HG02610 (cell line): Measurements from ENCODE around the gene MYOM3.

Source experiments
- ATAC-seq: cut with Tn5 transposase; IDR thresholded peaks from one replicate; pipeline ENCODE4 v1.9.1; 2021; ENCODE audit warnings: mild to moderate bottlenecking, moderate library complexity; ENCODE audit not compliant: unreplicated experiment

MYOM3 gene

DNA sequence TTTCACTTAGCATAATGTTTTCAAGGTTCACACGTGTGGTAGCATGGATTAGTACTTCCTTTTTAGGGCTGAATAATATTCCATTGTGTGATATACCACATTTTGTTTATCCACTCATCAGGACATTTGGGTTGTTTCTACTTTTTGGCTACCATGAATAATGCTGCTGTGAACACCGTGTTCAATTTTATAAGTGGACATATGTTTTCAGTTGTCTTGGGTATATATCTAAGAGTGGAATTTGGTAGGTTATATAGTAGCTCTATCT, 27.2 kb upstream of the MYOM3 start:
- no peak for ATAC-seq

DNA sequence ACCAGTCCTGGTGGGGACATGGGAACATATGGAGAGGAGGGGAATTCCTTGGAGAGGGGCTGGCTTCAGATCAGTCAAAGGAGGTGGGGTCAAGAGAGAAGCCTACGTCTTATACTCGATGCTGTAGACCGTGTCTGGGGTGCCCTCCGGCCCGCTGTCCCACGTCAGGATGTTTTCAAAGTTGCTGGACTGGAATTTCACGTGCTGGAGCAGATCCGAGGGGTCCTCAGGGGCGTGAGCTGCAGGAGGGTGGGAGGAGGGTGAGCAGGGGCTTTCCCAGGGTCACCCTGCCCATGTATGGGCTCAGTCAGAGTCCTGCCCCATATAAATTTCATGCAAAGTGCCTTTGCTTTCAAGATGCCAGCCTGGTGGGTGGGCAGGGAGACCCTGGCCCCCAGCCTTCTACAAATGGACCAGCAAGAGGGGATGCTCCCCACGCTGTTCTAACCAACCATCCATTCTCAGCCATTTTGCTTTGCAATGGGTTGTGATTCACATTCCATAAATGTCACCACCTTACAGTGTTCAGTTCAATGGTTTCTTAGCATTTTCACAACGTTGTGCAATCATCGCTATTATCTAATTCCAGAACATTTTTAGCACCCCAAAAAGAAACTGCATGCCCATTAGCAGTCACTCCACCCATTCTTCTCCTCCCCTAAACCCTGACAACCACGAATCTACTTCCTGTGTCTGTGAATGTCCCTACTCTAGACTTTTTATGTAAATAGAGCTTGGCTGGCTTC, 26.7 kb upstream of the MYOM3 start:
- no peak for ATAC-seq

GRCh38 chr1:24136956-24137539, 25.1 kb upstream of the MYOM3 start:
- ATAC-seq: no peak

DNA sequence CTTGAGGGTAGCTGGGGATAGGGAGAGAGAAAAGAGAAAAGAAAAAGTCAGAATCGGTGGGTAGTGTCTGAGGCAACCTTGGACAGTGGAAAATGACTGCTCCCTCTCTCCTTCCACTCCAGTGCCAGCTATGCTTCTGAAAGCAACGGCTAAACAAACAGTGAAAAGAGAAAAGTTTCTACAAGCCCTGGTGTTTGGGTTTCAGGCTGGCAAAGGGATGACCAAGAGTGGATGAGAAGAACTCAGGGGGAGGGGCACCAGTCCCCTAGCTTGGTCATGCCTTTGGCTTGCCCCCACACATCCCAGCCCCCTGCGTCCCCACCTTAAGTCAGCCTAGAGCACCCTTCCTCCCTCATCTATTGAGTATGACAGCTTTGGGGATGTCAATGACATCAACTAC, 22.4 kb upstream of the MYOM3 start:
- no peak for ATAC-seq

DNA sequence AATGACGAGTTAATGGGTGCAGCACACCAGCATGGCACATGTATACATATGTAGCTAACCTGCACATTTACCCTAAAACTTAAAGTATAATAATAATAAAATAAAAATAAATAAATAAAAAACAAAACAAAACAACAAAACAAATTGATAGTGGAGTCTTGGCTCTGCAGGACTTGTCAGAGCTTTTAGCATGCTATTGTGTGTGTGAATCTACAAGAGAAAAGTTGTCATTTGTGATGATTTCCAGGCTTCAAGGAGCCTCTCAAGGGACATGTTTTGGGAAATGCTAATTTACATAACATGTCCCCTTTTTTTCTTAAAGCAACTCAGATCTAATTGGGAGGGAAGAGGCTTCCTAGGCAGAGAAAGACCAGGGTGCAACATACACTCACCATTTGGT, 21.9 kb upstream of the MYOM3 start:
- no peak for ATAC-seq

GRCh38 chr1:24130385-24130784, 18.4 kb upstream of the MYOM3 start:
- no peak for ATAC-seq

- no peak for ATAC-seq
These were observed 15.9 kb upstream of the MYOM3 start for GRCh38 chr1:24127801-24128363.

GRCh38 chr1:24127134-24127800, 15.3 kb upstream of the MYOM3 start:
- no peak for ATAC-seq

DNA sequence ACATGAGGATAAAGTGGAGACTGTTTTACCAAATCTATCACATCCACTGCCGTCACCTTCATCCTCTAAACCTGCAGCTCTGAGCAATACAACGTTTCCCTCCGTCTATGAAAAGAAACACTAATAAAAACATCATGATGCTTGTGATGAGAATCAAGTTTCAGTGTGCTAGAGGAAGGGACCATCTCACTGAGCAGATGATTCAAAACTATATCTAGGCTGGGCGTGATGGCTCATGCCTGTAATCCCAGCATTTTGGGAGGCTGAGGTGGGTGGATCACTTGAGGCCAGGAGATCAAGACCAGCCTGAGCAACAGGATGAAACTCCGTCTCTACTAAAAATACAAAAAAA, 14.7 kb upstream of the MYOM3 start:
- no peak for ATAC-seq

DNA sequence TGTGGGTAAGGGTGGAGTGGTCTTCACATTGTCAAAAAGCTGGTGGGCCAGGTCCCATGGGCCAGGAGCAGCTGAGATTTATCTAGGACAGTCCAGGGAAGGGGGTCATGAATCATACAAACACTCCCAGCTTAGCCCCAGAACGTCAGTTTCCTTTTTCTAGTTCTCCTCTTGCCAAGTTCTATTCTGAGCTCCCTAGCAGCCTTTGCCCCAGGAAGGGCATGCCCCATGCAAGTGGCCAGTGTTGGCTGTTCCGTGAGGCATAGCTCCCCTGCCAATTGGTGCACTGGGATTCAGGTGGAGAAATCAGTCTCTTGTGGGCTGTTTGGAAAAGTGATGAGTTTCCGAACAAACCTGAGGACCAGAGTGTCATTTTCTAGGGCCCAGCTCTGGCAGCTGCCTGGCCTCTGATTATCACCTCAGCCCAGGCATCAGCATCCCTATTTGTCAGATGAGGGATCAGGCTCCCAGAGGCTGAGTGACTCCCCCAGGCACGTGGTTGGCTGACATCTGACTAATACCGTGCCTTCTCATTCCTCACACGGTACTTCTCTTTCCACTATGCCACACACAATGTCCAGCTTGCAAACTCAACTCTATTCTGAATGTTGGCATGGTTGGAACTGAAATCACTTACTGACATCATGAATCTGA, 14.2 kb upstream of the MYOM3 start:
- ATAC-seq: no peak

DNA sequence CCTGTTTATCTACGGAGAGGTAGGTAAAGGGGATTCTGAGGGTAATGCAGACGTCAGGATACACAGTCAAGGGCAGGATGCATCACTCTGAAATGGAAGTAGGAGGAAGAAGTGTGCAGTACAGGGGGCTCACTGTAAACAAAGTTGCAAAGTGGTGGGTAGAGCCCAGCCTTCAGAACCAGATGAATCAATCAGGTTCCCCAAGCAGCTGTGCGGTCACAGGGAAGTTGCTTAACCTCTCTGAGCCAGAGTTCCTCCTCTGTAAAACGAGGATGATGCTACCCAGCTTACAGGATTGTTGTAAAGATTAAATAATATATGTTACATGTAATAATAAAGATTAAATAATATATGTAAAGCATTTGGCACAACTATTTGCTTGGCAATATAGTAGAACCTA, 13.5 kb upstream of the MYOM3 start:
- no peak for ATAC-seq

GRCh38 chr1:24124980-24125379, 13.0 kb upstream of the MYOM3 start:
- no peak for ATAC-seq

- no peak for ATAC-seq
These were observed 11.7 kb upstream of the MYOM3 start for GRCh38 chr1:24123611-24124010.

DNA sequence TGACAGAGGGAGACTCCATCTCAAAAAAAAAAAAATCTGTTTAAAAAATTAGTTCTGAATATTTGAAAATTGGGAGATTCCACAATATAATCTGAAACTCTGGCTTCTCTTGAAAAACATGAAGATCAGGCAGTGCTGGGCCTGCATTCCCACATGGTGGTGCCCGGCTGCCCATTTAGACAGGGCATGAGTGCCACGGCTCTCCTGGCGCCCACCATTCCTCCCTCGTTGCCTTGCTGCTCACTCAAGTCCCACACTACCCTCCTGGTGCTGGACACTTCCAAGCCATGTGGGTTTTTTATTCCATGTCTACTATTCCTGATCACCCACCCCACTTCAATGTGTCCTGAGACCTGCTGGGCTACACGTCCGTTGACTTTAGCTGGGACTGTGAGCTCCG, 10.8 kb upstream of the MYOM3 start:
- no peak for ATAC-seq

- ATAC-seq: no peak
These were observed 9.5 kb upstream of the MYOM3 start for GRCh38 chr1:24121406-24121805.

DNA sequence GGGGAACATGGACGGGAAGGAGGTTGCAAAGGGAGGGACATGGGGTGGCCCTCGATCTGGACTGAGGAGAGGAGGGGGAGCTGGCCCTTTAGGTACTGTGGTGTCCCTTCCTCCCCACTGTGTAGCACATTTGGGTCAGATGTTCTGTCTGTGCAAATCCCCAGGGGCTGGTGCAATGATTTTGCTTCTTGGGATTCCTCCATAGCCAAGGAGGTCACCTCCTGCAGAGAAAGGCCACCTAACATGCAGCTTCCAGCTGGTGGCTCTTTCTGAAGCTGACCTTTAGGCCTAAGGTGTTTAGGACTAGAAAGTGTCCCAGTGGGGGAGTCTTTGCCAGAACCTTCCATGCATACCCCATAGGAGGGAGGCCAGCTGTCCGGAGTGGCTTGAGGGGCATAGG, 9.0 kb upstream of the MYOM3 start:
- ATAC-seq: no peak

DNA sequence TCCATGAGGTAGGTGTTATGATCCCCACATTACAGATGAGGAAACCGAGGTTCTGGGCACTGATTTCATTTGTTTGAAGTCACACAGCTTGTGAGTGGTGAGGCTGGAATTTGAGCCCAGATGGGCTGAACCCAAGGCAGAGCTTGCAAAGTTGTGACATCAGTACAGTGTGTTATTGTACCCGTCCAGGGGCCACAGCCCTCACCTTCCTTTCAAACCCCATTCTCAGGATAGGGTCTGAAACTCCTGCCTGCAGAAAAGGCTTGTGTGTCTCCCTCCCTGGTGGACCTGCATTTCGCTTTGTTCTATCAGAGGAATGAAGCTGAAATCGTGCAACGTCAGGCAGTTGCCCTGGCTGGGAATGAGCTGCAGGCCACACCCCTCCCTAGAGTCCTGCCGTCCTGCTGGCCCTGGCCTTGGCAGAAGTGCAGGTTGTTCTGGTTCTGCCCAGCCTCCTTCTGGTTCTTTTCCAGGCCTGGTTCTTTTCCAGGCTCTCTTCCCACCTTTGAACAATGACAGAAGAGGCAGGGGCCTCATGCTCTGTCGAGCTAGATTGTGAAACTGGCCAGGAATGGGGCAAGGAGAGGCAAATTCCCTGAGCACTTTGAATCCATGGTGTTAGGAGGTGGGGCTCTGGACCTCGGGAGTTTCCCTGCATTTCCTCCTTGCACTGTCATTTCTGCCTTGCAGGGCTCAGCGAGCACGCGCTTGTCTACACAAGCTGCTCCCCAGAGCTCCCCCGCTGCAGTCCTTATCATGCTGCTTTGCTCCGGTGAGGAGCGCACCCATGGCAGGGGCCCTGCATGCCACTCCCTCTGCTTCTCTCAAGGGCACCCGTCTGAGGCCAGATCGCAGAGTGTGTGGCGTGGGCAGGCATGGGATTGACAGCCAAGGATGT, 8.2 kb upstream of the MYOM3 start:
- no peak for ATAC-seq

DNA sequence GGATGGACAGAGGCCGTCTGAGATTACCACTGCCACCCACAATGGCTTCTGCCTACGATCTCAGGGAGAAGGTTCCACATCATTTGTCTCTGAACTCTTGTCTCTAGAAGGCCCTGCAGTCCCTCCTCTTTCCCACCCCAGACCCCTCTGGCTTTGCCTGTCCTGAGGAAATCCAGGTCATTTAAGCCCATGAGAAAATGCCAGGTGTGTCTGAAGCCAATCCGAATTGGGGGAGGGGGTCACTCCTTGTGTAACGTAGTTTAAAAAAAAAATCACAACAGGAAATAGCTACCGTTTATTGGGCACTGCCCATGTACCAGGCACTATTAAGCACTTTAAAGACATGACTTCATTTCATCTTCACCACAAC, 7.5 kb upstream of the MYOM3 start:
- no peak for ATAC-seq

- no peak for ATAC-seq
These were observed 6.7 kb upstream of the MYOM3 start for GRCh38 chr1:24118410-24119242.
